Hepatocyte (in vitro differentiated cells): ENCODE data around the gene RSU1.

Experiments used
- EZH2phosphoT487 ChIP-seq: fragments of 200-600 bp; sonication (generic); IDR thresholded peaks from one replicate; pipeline ENCODE4 v1.6.1; 2018; ENCODE audit warnings: antibody characterized with exemption, mild to moderate bottlenecking, low read depth, moderate library complexity; ENCODE audit not compliant: unreplicated experiment, severe bottlenecking
- TF ChIP-seq, protein P1 (sequence below): fragments of 200-600 bp; sonication (generic); IDR thresholded peaks from 2 replicates; pipeline ENCODE4 v1.5.1; 2016; ENCODE audit warnings: antibody characterized with exemption, mild to moderate bottlenecking; ENCODE audit not compliant: poor library complexity

DNA sequence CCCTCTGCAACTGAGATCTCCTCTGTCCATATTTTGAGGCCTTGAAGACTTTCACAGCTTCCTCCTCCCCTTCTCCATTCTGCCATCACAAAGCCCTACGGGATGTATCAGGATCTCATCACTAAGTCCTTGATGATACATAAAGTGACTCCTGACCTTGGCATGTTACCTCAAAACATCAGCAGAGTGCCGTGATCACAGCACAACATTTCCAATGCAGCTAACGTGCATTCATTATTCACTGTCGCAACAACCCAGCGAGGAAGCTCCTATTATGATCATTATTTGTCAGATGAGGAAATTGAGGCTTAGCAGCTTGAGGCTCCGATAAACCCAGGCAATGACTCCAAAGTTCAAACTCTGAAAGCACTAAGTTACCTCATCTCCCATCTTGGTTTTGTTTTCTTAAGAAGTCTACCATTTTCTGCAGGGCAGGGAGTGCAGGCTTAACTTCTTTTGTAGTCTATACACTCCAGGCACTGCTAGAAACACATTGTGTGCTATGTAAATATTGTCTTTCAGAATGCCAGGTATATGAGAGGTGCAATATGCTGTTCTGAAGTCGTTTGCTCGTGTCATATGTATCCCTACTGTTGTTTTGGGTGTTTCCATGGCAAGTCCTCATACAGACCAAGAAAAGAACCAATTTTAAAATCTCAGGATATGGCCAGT, 215.0 kb downstream of the RSU1 start:
- TF ChIP-seq, protein P1, sequence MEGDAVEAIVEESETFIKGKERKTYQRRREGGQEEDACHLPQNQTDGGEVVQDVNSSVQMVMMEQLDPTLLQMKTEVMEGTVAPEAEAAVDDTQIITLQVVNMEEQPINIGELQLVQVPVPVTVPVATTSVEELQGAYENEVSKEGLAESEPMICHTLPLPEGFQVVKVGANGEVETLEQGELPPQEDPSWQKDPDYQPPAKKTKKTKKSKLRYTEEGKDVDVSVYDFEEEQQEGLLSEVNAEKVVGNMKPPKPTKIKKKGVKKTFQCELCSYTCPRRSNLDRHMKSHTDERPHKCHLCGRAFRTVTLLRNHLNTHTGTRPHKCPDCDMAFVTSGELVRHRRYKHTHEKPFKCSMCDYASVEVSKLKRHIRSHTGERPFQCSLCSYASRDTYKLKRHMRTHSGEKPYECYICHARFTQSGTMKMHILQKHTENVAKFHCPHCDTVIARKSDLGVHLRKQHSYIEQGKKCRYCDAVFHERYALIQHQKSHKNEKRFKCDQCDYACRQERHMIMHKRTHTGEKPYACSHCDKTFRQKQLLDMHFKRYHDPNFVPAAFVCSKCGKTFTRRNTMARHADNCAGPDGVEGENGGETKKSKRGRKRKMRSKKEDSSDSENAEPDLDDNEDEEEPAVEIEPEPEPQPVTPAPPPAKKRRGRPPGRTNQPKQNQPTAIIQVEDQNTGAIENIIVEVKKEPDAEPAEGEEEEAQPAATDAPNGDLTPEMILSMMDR = no peak
- TF ChIP-seq EZH2phosphoT487 = no peak
